ENCODE measurements around the gene CPNE2.
"Not testable (repeated sequence)": the region's sequence is repeated elsewhere in the genome, so short reads cannot be mapped to it uniquely, and the experiment has no call there.

CPNE2 gene

GRCh38 chr16:57070424-57070823 lies 22.0 kb upstream of the CPNE2 start:
- no peak for DNase-seq

GRCh38 chr16:57071081-57071732 lies 21.2 kb upstream of the CPNE2 start:
- DNase-seq = not testable (repeated sequence)

- DNase-seq = no peak
Measured at GRCh38 chr16:57071831-57072582, 20.4 kb upstream of the CPNE2 start.

- DNase-seq = no peak
Measured at GRCh38 chr16:57072616-57073275, 19.6 kb upstream of the CPNE2 start.

GRCh38 chr16:57077714-57078113 lies 14.7 kb upstream of the CPNE2 start:
- no peak for DNase-seq

- DNase-seq = no peak
Measured at GRCh38 chr16:57081744-57082143, 10.6 kb upstream of the CPNE2 start.

- no peak for DNase-seq
Measured at GRCh38 chr16:57082664-57083063, 9.7 kb upstream of the CPNE2 start.

GRCh38 chr16:57083485-57084126 lies 8.8 kb upstream of the CPNE2 start:
- DNase-seq = no peak

GRCh38 chr16:57084257-57084770 lies 8.1 kb upstream of the CPNE2 start:
- peak; percentile 35 for DNase-seq

- DNase-seq = no peak
Measured at GRCh38 chr16:57084996-57085395, 7.4 kb upstream of the CPNE2 start.

- DNase-seq = no peak
Measured at GRCh38 chr16:57087003-57087402, 5.4 kb upstream of the CPNE2 start.

- DNase-seq = peak; percentile 48
Measured at GRCh38 chr16:57089406-57089805, 3.0 kb upstream of the CPNE2 start.

GRCh38 chr16:57091200-57091974 lies 996 bp upstream of the CPNE2 start:
- no peak for DNase-seq

- no peak for DNase-seq
Measured at GRCh38 chr16:57092786-57093411, 516 bp downstream of the CPNE2 start.

- no peak for DNase-seq
Measured at GRCh38 chr16:57093666-57094564, 1.5 kb downstream of the CPNE2 start.

- DNase-seq = no peak
Measured at GRCh38 chr16:57094911-57095310, 2.5 kb downstream of the CPNE2 start.

- no peak for DNase-seq
Measured at GRCh38 chr16:57096192-57096591, 3.8 kb downstream of the CPNE2 start.

- no peak for DNase-seq
Measured at GRCh38 chr16:57096793-57097192, 4.4 kb downstream of the CPNE2 start.

- no peak for DNase-seq
Measured at GRCh38 chr16:57098188-57098841, 5.9 kb downstream of the CPNE2 start.

GRCh38 chr16:57099965-57100364 lies 7.6 kb downstream of the CPNE2 start:
- not testable (repeated sequence) for DNase-seq

Data from SHP77 treated with DMSO at 0.1 percent for 48 hours (cell line).